Uterus (tissue), 2 donors: ENCODE measurements around the gene CKM.

Experiments
- POLR2A ChIP-seq, 2 donors: fragments of 450-650 bp; IDR thresholded peaks; one replicate each; pipeline ENCODE4 v1.6.1; 2016; ENCODE audit warnings: antibody characterized with exemption in 2 of 2, mild to moderate bottlenecking in 1 of 2, moderate library complexity in 1 of 2
- TF ChIP-seq, protein P1 (sequence below), 4 experiments: fragments of 200-600 bp in 2 of 4; fragments of 450-650 bp in 2 of 4; sonication (generic) in 2 of 4; IDR thresholded peaks; one replicate each; pipeline ENCODE4 v1.5.1; 2016 to 2019; ENCODE audit warnings: antibody characterized with exemption in 4 of 4, mild to moderate bottlenecking in 2 of 4, moderate library complexity in 1 of 4

DNA sequence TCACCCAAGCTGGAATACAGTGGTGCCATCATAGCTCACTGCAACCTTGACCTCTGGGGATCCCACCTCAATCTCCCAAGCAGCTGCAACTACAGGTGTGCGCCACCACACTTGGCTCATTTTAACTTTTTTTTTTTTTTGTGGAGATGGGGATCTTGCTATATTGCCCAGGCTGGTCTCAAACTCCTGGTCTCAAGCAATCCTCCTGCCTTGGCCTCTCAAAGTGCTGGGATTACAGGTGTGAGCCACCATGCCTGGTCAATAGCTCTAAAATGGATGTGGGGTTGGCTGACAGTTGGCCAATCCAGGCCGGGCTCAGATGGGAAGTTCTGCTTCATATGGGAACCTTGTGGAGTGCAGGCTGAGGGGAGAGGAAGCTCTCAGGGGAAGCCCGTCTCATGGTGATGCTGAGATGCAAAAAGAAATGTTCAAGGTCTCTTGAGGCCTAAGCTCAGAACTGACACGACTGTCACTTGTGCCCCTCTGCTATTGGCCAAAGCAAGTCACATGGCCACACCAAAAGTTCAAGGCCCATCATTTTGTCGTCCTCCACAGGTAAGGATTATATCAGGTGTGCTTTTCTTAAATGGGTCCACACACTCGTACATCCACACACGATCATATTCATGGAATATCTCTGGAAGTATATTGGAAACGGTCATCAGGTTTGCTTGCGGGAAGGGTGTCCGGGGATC, 11.1 kb upstream of the CKM start:
- TF ChIP-seq, protein P1, sequence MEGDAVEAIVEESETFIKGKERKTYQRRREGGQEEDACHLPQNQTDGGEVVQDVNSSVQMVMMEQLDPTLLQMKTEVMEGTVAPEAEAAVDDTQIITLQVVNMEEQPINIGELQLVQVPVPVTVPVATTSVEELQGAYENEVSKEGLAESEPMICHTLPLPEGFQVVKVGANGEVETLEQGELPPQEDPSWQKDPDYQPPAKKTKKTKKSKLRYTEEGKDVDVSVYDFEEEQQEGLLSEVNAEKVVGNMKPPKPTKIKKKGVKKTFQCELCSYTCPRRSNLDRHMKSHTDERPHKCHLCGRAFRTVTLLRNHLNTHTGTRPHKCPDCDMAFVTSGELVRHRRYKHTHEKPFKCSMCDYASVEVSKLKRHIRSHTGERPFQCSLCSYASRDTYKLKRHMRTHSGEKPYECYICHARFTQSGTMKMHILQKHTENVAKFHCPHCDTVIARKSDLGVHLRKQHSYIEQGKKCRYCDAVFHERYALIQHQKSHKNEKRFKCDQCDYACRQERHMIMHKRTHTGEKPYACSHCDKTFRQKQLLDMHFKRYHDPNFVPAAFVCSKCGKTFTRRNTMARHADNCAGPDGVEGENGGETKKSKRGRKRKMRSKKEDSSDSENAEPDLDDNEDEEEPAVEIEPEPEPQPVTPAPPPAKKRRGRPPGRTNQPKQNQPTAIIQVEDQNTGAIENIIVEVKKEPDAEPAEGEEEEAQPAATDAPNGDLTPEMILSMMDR (IDR thresholded peaks at IDR 0.05) = no peak
- no peak for TF ChIP-seq POLR2A (IDR thresholded peaks at IDR 0.05)
